Spleen (tissue), 11 donors: ENCODE measurements around the gene SSR3. TPM values are rescaled to one million over a fixed set of nuclear protein-coding genes. Genes with fewer than 3 reads are reported as not detected.

ENCODE experiments used
- DNase-seq: peaks from one replicate; pipeline ENCODE4 v3.0.0-alpha.2; 2020
- H3K27ac ChIP-seq, 8 donors: fragments of 200-600 bp; sonication (generic) in 7 of 8; 1 replicate in 4 of 8; 2 replicates in 4 of 8; pipeline versions ENCODE4 v1.5.0 to v1.8.0; 2016 to 2021; ENCODE audit warnings: inconsistent platforms in 4 of 8, mild to moderate bottlenecking in 4 of 8, moderate library complexity in 1 of 8
- H3K27me3 ChIP-seq, 7 donors: fragments of 200-600 bp; sonication (generic) in 6 of 7; replicated peaks in 1 of 7; 1 replicate in 4 of 7; 2 replicates in 3 of 7; pipeline versions ENCODE4 v1.5.0 to v1.8.0; 2016 to 2021; ENCODE audit warnings: inconsistent platforms in 3 of 7, mild to moderate bottlenecking in 1 of 7
- H3K36me3 ChIP-seq, 6 donors: fragments of 200-600 bp; sonication (generic) in 5 of 6; 1 replicate in 4 of 6; 2 replicates in 2 of 6; pipeline versions ENCODE4 v1.5.0 to v1.8.0; 2016 to 2021; ENCODE audit warnings: inconsistent platforms in 2 of 6
- H3K4me1 ChIP-seq, 6 donors: fragments of 200-600 bp; sonication (generic) in 5 of 6; 1 replicate in 3 of 6; 2 replicates in 3 of 6; pipeline versions ENCODE4 v1.5.0 to v1.8.0; 2016 to 2021; ENCODE audit warnings: inconsistent platforms in 3 of 6
- H3K4me3 ChIP-seq, 8 donors: fragments of 200-600 bp; sonication (generic) in 7 of 8; 1 replicate in 4 of 8; 2 replicates in 4 of 8; pipeline versions ENCODE4 v1.5.0 to v1.8.0; 2016 to 2021; ENCODE audit warnings: inconsistent platforms in 4 of 8, mild to moderate bottlenecking in 4 of 8, moderate library complexity in 2 of 8
- H3K9me3 ChIP-seq, 8 donors: fragments of 200-600 bp; sonication (generic) in 7 of 8; 1 replicate in 4 of 8; 2 replicates in 4 of 8; pipeline versions ENCODE4 v1.5.0 to v1.8.0; 2016 to 2021; ENCODE audit warnings: inconsistent platforms in 4 of 8
- CTCF ChIP-seq, 11 experiments: fragments of 200-600 bp in 7 of 11; fragments of 450-650 bp in 4 of 11; sonication (generic) in 4 of 11; IDR thresholded peaks in 8 of 11; conservative IDR thresholded peaks in 3 of 11; 1 replicate in 7 of 11; 2 replicates in 4 of 11; pipeline versions ENCODE4 v1.4.0 to v1.8.0; 2016 to 2021; ENCODE audit warnings: antibody characterized with exemption in 11 of 11, inconsistent platforms in 4 of 11, mild to moderate bottlenecking in 1 of 11
- POLR2A ChIP-seq, 3 donors: fragments of 450-650 bp; IDR thresholded peaks; one replicate each; pipeline ENCODE4 v1.5.1; 2017; ENCODE audit warnings: antibody characterized with exemption in 3 of 3, mild to moderate bottlenecking in 1 of 3
- POLR2AphosphoS5 ChIP-seq, 3 donors: sonication (generic); formaldehyde crosslinking; IDR thresholded peaks; one replicate each; pipeline ENCODE4 v1.5.1; 2017; ENCODE audit warnings: antibody characterized with exemption in 3 of 3
- WGBS, 5 donors: extraction: QIAGEN DNeasy Blood & Tissue Kit in 3 of 5; methylation state at CpG; one replicate each; pipeline versions ENCODE4 v1.1.5 to v1.1.7; 2013 to 2018; 5-methylcytosine and 5-hydroxymethylcytosine counted together
- intact Hi-C: fragments of 100-400 bp; cut with DNase I; formaldehyde crosslinking; loops from one replicate; pipeline ENCODE4 v1.15.0; 2023; ENCODE audit warnings: low total_unique reads
- polyA plus RNA-seq, 3 donors: library from polyadenylated mRNA; stranded (reverse); fragments of 200-250 nt; gene quantifications; one replicate each; pipeline ENCODE4 v1.2.1, GENCODE V29; 2013
- total RNA-seq, 7 donors: library from RNA; depleted of rRNA in 3 of 7; stranded (reverse); fragments of >200 nt in 3 of 7; fragmentation: NEBNext Ultra II Directional in 4 of 7; extraction: Animal tissue kit (Norgen Biotek cat#: 25700) in 4 of 7; gene quantifications; one replicate each; pipeline versions ENCODE4 v1.1.0 to v1.2.1, GENCODE V29; 2016 to 2021
- donor health status: healthy with polysubstance abuse.
- donor health status: DM: no; HTN: no; CAD: no; lungs with moderate emphysema.
- donor health status: DM: no; HTN: no; CAD: no.
- donor health status: Bipolar disorder and iron deficiency.
- donor health status: healthy.
- donor health status: DM: no; HTN: no; CAD: no.
- donor health status: DM: yes; HTN: yes; CAD: no.

SSR3 gene
- total and polyA plus RNA-seq, 10 donors, result 36.6 to 123 (median 96.7) TPM

DNA sequence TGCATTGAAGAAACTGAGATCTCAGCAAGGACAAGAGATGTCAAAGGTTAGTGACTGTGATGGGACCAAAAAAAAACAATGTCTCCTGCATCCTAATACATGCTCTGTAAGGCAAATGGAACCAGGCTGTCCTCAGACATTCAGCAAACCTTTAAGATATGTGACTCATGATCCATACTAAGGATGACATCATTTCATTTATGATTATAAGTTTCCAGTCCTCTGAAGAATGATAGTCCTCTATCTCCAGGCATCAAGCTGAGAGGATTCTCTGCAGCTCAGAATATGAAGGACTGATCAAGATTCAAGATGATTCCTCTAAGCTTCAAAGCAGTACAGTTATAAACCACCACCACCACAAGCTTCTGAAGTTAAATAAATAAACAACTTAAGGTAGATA is 47.6 kb downstream of the SSR3 start:
- intact Hi-C loops, result loop anchor here (10.0 kb wide), 1 partner anchor 362 kb away; no protein-coding TSS in a partner anchor
- Histone ChIP-seq H3K36me3 (no peaks in the 10 kb centered on the region), H3K27me3 (no peaks in the 10 kb centered on the region), H3K27ac (no peak overlapping the region), H3K9me3 (no peaks in the 10 kb centered on the region), H3K4me1 (no peaks in the 10 kb centered on the region), H3K4me3 (no peak overlapping the region)
- no peak for TF ChIP-seq POLR2AphosphoS5 (IDR thresholded peaks at IDR 0.05)
- TF ChIP-seq POLR2A (IDR thresholded peaks at IDR 0.05), result no peak
- no peak for TF ChIP-seq CTCF (IDR thresholded peaks at IDR 0.05 in 8 of 11, conservative IDR thresholded peaks at IDR 0.05 in 3 of 11)
- DNase-seq, result no peak

- intact Hi-C loops, result no loop called here
- TF ChIP-seq CTCF (IDR thresholded peaks at IDR 0.05 in 8 of 11, conservative IDR thresholded peaks at IDR 0.05 in 3 of 11) (no peak), POLR2A (IDR thresholded peaks at IDR 0.05) (no peak), POLR2AphosphoS5 (IDR thresholded peaks at IDR 0.05) (no peak)
- no peak for DNase-seq
- Histone ChIP-seq H3K4me1 (no peaks in the 10 kb centered on the region), H3K36me3 (no peaks in the 10 kb centered on the region), H3K9me3 (peaks cover 0 to 10% (median 0%) of the 10 kb centered on the region in 8 donors), H3K4me3 (no peak overlapping the region), H3K27ac (no peak overlapping the region), H3K27me3 (no peaks in the 10 kb centered on the region)
- WGBS, 5 donors, result 78 to 90% (median 83%) methylated on average over 5 of the region's 5 CpGs
Observed at GRCh38 chr3:156498307-156498706, 56.6 kb downstream of the SSR3 start.

DNA sequence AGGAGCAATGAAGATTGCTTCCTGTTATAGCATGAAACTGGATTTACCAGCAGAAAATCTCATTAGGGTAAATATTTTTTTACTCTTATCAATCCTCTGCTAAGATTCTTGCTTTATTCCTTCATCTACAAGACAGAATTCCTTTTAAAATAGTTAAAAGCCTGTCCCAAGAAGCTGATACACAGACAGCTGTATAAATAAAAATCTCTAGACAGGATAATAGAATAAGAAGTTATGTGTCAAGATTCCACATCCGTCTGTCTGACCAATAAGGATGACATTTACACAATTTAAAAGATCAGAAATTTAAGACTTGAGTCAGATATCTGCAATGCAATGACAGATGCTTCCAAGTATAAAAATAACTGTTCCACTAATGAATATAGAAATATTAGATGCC is 57.6 kb downstream of the SSR3 start:
- H3K4me3 ChIP-seq, result no peak overlapping the region
- no peaks in the 10 kb centered on the region for H3K27me3 ChIP-seq
- peaks cover 0 to 10% (median 0%) of the 10 kb centered on the region in 8 donors for H3K9me3 ChIP-seq
- 75 to 85% (median 84%) methylated on average over 1 of the region's 1 CpG for WGBS, 5 donors
- H3K4me1 ChIP-seq, result no peaks in the 10 kb centered on the region
- no peak overlapping the region for H3K27ac ChIP-seq
- TF ChIP-seq CTCF (IDR thresholded peaks at IDR 0.05 in 8 of 11, conservative IDR thresholded peaks at IDR 0.05 in 3 of 11) (no peak), POLR2A (IDR thresholded peaks at IDR 0.05) (no peak), POLR2AphosphoS5 (IDR thresholded peaks at IDR 0.05) (no peak)
- intact Hi-C loops, result no loop called here
- no peaks in the 10 kb centered on the region for H3K36me3 ChIP-seq
- DNase-seq, result no peak

DNA sequence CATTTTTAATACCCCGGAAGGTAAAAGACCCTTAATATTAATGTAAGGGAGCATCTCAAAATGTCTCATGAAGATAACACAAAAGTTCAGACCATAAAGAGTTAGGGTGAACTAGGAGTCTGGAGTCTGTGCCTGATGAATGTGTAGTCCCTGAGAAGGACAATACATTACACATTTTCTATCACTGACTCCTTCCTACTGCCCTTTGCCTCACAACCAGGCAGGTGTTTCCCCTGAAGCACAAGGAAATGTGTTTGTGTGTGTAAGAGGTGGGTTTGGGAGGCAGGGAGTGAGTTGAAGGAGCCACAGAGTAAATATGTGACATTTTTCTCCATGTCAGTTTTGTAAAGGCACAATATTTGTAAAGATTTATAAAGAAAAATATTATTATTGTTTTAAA is 59.1 kb downstream of the SSR3 start:
- TF ChIP-seq POLR2A (IDR thresholded peaks at IDR 0.05), result no peak
- TF ChIP-seq POLR2AphosphoS5 (IDR thresholded peaks at IDR 0.05), result no peak
- TF ChIP-seq CTCF (IDR thresholded peaks at IDR 0.05 in 8 of 11, conservative IDR thresholded peaks at IDR 0.05 in 3 of 11), result no peak
- no peak for DNase-seq
- Histone ChIP-seq H3K9me3 (peaks cover 0 to 10% (median 0%) of the 10 kb centered on the region in 8 donors), H3K27ac (no peak overlapping the region), H3K36me3 (no peaks in the 10 kb centered on the region), H3K4me3 (no peak overlapping the region), H3K4me1 (no peaks in the 10 kb centered on the region), H3K27me3 (no peaks in the 10 kb centered on the region)
- intact Hi-C loops, result no loop called here
- WGBS, 5 donors, result 94 to 100% (median 98%) methylated on average over 1 of the region's 1 CpG
